Muscle of leg (tissue), 11 donors: ENCODE results near the gene CR1. TPM values are rescaled to one million over a fixed set of nuclear protein-coding genes. Genes with fewer than 3 reads are reported as not detected.
"Not testable (repeated sequence)": the region's sequence is repeated elsewhere in the genome, so short reads cannot be mapped to it uniquely, and the experiment has no call there.

Source experiments
- DNase-seq: peaks from one replicate; pipeline ENCODE4 v3.0.0; 2013
- H3K27ac ChIP-seq: one replicate; pipeline ENCODE4 v1.5.1; 2013; ENCODE audit warnings: mild to moderate bottlenecking, low read length, control low read depth
- H3K27me3 ChIP-seq: one replicate; pipeline ENCODE4 v1.6.1; 2013; ENCODE audit warnings: low read length; ENCODE audit not compliant: control insufficient read depth, insufficient read depth
- H3K36me3 ChIP-seq: one replicate; pipeline ENCODE4 v1.6.1; 2013; ENCODE audit warnings: low read length; ENCODE audit not compliant: control insufficient read depth, insufficient read depth
- H3K4me1 ChIP-seq: one replicate; pipeline ENCODE4 v1.6.1; 2013; ENCODE audit warnings: low read length; ENCODE audit not compliant: control insufficient read depth, insufficient read depth
- H3K4me3 ChIP-seq: one replicate; pipeline ENCODE4 v1.5.1; 2013; ENCODE audit warnings: low read length, control low read depth
- H3K9me3 ChIP-seq: replicated peaks from 2 replicates; pipeline ENCODE4 v1.6.1; 2013; ENCODE audit warnings: low read depth, low read length; ENCODE audit not compliant: control insufficient read depth
- WGBS: methylation state at CpG from one replicate; pipeline ENCODE4 v1.1.5; 2013; ENCODE audit warnings: missing lambda C conversion rate; ENCODE audit not compliant: insufficient coverage; 5-methylcytosine and 5-hydroxymethylcytosine counted together
- polyA plus RNA-seq, 8 donors: library from polyadenylated mRNA; unstranded; fragments of 120-200 nt; gene quantifications; one replicate each; pipeline versions ENCODE4 v1.2.1 to v1.2.3, GENCODE V29; 2013; ENCODE audit warnings: inconsistent platforms in 1 of 8, low replicate concordance in 1 of 8; ENCODE audit not compliant: insufficient read length in 8 of 8, insufficient read depth in 1 of 8
- total RNA-seq: library from RNA; stranded (reverse); fragments of 120-200 nt; gene quantifications from one replicate; pipeline ENCODE4 v1.2.4, GENCODE V29; 2013

Gene CR1
- total and polyA plus RNA-seq, 9 donors = 0.50 to 1.6 (median 0.96) TPM

DNA sequence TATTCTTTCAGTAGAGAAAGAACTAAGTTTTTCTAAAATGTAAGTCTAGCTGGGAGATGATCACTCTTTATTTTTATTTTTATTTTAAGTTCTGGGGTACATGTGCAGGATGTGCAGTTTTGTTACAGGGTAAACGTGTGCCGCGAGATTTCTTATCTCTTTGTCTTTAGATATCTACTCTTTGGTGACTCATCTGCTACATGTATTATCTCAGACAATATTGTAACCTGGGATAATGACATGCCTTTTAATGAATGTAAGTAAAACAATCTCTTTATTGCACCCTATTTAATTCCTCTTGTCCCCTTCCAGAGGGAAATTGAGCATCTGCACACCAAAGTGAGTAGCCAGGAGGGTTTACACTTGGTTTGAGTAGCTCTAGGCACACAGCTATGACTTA lies 32.4 kb upstream of the CR1 start:
- no CpG with 5 or more reads among the region's 3 CpGs for WGBS
- Histone ChIP-seq H3K27ac (no peak overlapping the region), H3K27me3 (no peaks in the 10 kb centered on the region), H3K36me3 (no peaks in the 10 kb centered on the region), H3K9me3 (no peaks in the 10 kb centered on the region), H3K4me3 (no peak overlapping the region), H3K4me1 (no peaks in the 10 kb centered on the region)
- no peak for DNase-seq

GRCh38 chr1:207470927-207471326 lies 25.0 kb upstream of the CR1 start:
- no peaks in the 10 kb centered on the region for H3K36me3 ChIP-seq
- H3K4me1 ChIP-seq = no peaks in the 10 kb centered on the region
- H3K9me3 ChIP-seq = no peaks in the 10 kb centered on the region
- no CpG with 5 or more reads among the region's 2 CpGs for WGBS
- H3K4me3 ChIP-seq = no peak overlapping the region
- no peak for DNase-seq
- H3K27ac ChIP-seq = no peak overlapping the region
- H3K27me3 ChIP-seq = no peaks in the 10 kb centered on the region

GRCh38 chr1:207474210-207474609 lies 21.7 kb upstream of the CR1 start:
- H3K27me3 ChIP-seq = no peaks in the 10 kb centered on the region

DNA sequence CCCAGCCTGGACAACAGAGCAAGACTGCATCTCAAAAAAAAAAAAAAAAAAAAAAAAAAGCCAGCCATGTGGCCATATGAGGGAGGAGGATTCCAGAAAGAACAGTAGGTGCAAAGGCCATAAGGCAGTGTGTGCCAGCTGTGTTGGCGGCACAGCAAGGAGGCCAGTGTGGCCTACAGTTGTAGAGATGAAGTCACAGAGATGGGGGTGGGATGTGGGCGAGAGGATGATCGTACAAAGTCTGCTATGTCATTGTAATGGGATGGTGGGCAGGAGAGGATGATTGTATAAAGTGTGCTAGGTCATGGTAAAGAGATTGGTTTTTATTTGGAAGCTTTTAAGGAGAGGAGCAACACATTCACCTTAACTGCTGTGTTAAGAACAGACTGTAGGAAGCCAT lies 9.8 kb upstream of the CR1 start:
- WGBS = 87% methylated on average over 3 of the region's 3 CpGs
- no peaks in the 10 kb centered on the region for H3K9me3 ChIP-seq
- H3K27me3 ChIP-seq = no peaks in the 10 kb centered on the region
- no peak for DNase-seq
- no peak overlapping the region for H3K27ac ChIP-seq
- no peaks in the 10 kb centered on the region for H3K4me1 ChIP-seq
- no peak overlapping the region for H3K4me3 ChIP-seq
- H3K36me3 ChIP-seq = no peaks in the 10 kb centered on the region

More at GRCh38 chr1:207474210-207474609, 21.7 kb upstream of the CR1 start:
- Histone ChIP-seq H3K9me3 (no peaks in the 10 kb centered on the region), H3K27ac (no peak overlapping the region), H3K4me3 (no peak overlapping the region), H3K36me3 (no peaks in the 10 kb centered on the region), H3K4me1 (no peaks in the 10 kb centered on the region)
- DNase-seq = no peak
- no CpG with 5 or more reads among the region's 1 CpG for WGBS

DNA sequence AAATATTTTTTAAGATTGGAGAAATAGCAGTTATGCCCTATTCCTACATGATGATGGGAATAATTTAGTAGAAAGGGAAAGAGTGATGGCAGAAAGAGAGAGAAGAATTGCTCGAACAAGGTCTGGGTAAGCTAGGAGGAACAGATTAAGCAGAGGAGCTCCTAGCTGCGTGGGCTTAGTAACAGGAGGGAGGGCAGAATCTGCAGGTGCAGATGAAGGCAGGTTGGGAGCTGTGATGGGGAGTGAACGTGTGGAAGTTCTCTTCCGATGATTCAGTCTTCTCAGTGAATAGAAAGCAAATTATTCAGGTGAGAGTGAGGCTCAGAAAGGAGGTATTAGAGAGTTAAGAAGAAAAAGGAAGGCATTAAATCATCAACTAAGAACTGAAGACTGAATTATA lies 8.3 kb upstream of the CR1 start:
- 57% methylated on average over 3 of the region's 4 CpGs for WGBS
- Histone ChIP-seq H3K9me3 (no peaks in the 10 kb centered on the region), H3K4me3 (no peak overlapping the region), H3K27ac (no peak overlapping the region), H3K4me1 (no peaks in the 10 kb centered on the region), H3K36me3 (no peaks in the 10 kb centered on the region), H3K27me3 (peaks cover 3% of the 10 kb centered on the region)
- DNase-seq = no peak

DNA sequence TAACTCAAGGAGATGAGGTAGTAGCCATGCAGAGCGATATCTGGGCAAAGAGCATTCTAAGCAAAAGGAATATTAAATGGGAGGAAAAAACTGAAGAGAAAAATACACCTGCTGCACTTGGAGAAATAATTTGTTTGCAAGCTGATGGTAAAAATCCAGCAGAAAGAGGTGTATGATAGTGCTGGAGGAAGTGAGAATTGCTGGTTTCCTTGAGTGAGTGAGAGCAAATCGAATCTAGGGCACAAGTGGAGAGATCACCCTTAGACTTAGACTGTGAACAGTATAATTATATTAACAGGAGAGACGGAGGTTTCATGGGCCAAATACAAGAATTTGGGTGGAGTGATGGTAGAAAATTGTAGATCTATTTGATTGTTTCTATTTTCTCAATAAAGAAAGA lies 2.7 kb upstream of the CR1 start:
- Histone ChIP-seq H3K4me3 (no peak overlapping the region), H3K9me3 (no peaks in the 10 kb centered on the region), H3K4me1 (peaks cover 6% of the 10 kb centered on the region), H3K27ac (no peak overlapping the region), H3K27me3 (peaks cover 31% of the 10 kb centered on the region), H3K36me3 (no peaks in the 10 kb centered on the region)
- no peak for DNase-seq
- 92% methylated on average over 1 of the region's 3 CpGs for WGBS

- Histone ChIP-seq H3K27me3 (peaks cover 33% of the 10 kb centered on the region), H3K4me1 (peaks cover 6% of the 10 kb centered on the region), H3K4me3 (no peak overlapping the region), H3K9me3 (no peaks in the 10 kb centered on the region), H3K36me3 (no peaks in the 10 kb centered on the region), H3K27ac (no peak overlapping the region)
- 80% methylated on average over 1 of the region's 1 CpG for WGBS
- no peak for DNase-seq
Observed at GRCh38 chr1:207494171-207494570, 1.8 kb upstream of the CR1 start.

DNA sequence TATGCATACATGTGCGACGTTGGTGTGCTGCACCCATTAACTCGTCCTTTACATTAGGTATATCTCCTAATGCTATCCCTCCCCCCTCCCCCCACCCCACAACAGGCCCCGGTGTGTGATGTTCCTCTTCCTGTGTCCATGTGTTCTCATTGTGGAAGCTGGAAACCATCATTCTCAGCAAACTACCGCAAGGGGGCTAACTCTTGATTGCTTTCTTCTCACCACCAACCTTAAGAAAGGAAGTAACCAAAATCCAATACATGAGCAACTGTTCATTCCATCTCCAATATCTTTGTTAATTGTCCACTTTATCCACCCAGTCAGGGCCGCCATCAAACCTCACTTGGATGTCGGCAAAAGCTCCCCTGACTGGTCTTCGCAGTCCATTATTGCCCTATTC lies 676 bp upstream of the CR1 start:
- not testable (repeated sequence) for H3K27ac ChIP-seq, H3K4me1 ChIP-seq, H3K4me3 ChIP-seq, H3K9me3 ChIP-seq, H3K36me3 ChIP-seq
- 72% methylated on average over 3 of the region's 8 CpGs for WGBS
- peaks cover 33% of the 10 kb centered on the region for H3K27me3 ChIP-seq
- DNase-seq = peak; percentile 3

DNA sequence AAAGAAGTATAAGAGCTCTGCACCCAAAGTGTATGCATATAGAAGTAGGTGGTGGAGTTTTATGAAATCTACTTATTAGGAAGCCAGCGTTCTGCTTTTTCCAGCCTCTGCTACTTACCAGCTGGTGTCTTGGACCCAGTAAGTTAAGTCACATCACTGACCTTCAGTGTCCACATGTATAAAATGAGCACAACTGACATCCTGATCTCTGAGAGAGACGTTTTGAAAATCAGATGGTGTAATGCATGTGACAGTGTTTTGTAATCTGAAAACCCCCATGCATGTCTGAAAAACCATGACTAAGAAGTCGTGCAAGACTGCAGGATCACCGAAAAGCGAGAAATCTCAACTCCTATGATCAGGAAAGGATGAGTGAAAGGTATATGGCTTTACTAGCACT lies 2.0 kb downstream of the CR1 start:
- whole genome bisulfite sequencing = no CpG with 5 or more reads among the region's 5 CpGs
- peak; percentile 4 for DNase-seq
- Histone ChIP-seq H3K4me1 (peaks cover 6% of the 10 kb centered on the region), H3K27me3 (peaks cover 38% of the 10 kb centered on the region), H3K27ac (no peak overlapping the region), H3K9me3 (no peaks in the 10 kb centered on the region), H3K4me3 (no peak overlapping the region), H3K36me3 (no peaks in the 10 kb centered on the region)

DNA sequence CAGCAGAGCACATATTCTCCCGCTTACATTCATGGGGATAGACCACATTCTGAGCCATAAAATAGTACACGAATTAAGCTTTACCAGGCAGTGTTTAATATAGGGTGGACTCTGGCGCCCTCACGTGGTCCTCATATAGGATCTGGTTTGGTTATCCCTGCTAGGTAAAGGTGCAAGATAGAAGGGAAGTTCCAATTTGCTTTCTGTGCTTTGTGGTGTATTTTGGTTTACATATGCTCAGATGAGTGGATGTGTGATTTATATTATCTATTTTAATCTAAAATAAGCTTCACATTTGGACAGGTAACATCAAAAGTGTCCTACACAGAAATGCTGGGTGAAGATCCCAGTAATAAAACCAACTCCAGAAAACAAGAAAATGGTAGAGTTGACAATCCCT lies 3.6 kb downstream of the CR1 start:
- peaks cover 37% of the 10 kb centered on the region for H3K27me3 ChIP-seq
- WGBS = no CpG with 5 or more reads among the region's 4 CpGs

GRCh38 chr1:207500306-207500705 lies 4.3 kb downstream of the CR1 start:
- Histone ChIP-seq H3K4me1 (peaks cover 6% of the 10 kb centered on the region), H3K9me3 (no peaks in the 10 kb centered on the region), H3K27me3 (peaks cover 36% of the 10 kb centered on the region), H3K36me3 (no peaks in the 10 kb centered on the region), H3K27ac (no peak overlapping the region), H3K4me3 (no peak overlapping the region)
- no CpG with 5 or more reads among the region's 3 CpGs for WGBS
- no peak for DNase-seq

More for the DNA sequence above, 3.6 kb downstream of the CR1 start:
- H3K4me1 ChIP-seq = peaks cover 6% of the 10 kb centered on the region
- DNase-seq = peak; percentile 81
- H3K4me3 ChIP-seq = no peak overlapping the region
- no peaks in the 10 kb centered on the region for H3K36me3 ChIP-seq
- no peak overlapping the region for H3K27ac ChIP-seq
- no peaks in the 10 kb centered on the region for H3K9me3 ChIP-seq
